Activated CD8-positive, alpha-beta memory T cell treated with anti-CD3 and anti-CD28 coated beads for 4 hours (primary cell): ENCODE results near the gene NCCRP1.
"Not testable (repeated sequence)": the region's sequence is repeated elsewhere in the genome, so short reads cannot be mapped to it uniquely, and the experiment has no call there.

Experiments
- DNase-seq, 2 donors: peaks; one replicate each; pipeline ENCODE4 v3.0.0-alpha.2; 2020; ENCODE audit warnings: low read depth in 2 of 2

Gene NCCRP1

GRCh38 chr19:39208175-39208795 lies 11.5 kb downstream of the NCCRP1 start:
- no peak for DNase-seq

GRCh38 chr19:39209196-39209595 lies 12.4 kb downstream of the NCCRP1 start:
- DNase-seq: no peak

GRCh38 chr19:39211731-39212374 lies 15.1 kb downstream of the NCCRP1 start:
- no peak for DNase-seq

- DNase-seq: peak; percentile 4 to 33
These were observed 15.6 kb downstream of the NCCRP1 start for GRCh38 chr19:39212375-39212742.

- not testable (repeated sequence) for DNase-seq
These were observed 18.6 kb downstream of the NCCRP1 start for GRCh38 chr19:39215323-39215722.

GRCh38 chr19:39217094-39217493 lies 20.3 kb downstream of the NCCRP1 start:
- DNase-seq: no peak

- no peak for DNase-seq
These were observed 21.7 kb downstream of the NCCRP1 start for GRCh38 chr19:39218230-39219007.

- DNase-seq: not testable (repeated sequence)
These were observed 22.3 kb downstream of the NCCRP1 start for GRCh38 chr19:39219108-39219507.

- DNase-seq: no peak
These were observed 27.0 kb downstream of the NCCRP1 start for GRCh38 chr19:39223703-39224279.

- DNase-seq: no peak
These were observed 28.1 kb downstream of the NCCRP1 start for GRCh38 chr19:39224910-39225309.

GRCh38 chr19:39230096-39230764 lies 33.5 kb downstream of the NCCRP1 start:
- no peak for DNase-seq

GRCh38 chr19:39232708-39233107 lies 35.9 kb downstream of the NCCRP1 start:
- DNase-seq: no peak

- no peak for DNase-seq
These were observed 39.8 kb downstream of the NCCRP1 start for GRCh38 chr19:39236527-39236926.

- DNase-seq: peak in 1 of 2 donors; percentile 19
These were observed 40.7 kb downstream of the NCCRP1 start for GRCh38 chr19:39237200-39238184.

GRCh38 chr19:39238209-39238608 lies 41.4 kb downstream of the NCCRP1 start:
- no peak for DNase-seq

GRCh38 chr19:39238944-39239343 lies 42.2 kb downstream of the NCCRP1 start:
- no peak for DNase-seq

GRCh38 chr19:39240421-39240820 lies 43.7 kb downstream of the NCCRP1 start:
- DNase-seq: no peak

- not testable (repeated sequence) for DNase-seq
These were observed 47.0 kb downstream of the NCCRP1 start for GRCh38 chr19:39243741-39244140.

GRCh38 chr19:39244410-39245100 lies 47.8 kb downstream of the NCCRP1 start, which contains the start of gene IFNL3:
Gene IFNL3, minus strand, starts transcription at chr19:39245006. Its CDS starts 39 bp downstream, at chr19:39244967.
- not testable (repeated sequence) for DNase-seq

GRCh38 chr19:39245166-39245565 lies 48.4 kb downstream of the NCCRP1 start:
- not testable (repeated sequence) for DNase-seq
